ENCODE data around the gene APP. TPM values are rescaled to one million over a fixed set of nuclear protein-coding genes. Genes with fewer than 3 reads are reported as not detected.

APP gene
- polyA plus RNA-seq, 1 experiment, result 964 TPM

- CTCF ChIA-PET, result interaction anchor here (0.9 kb wide), 1 partner anchor 9 kb away, joined by 4 read pairs; no protein-coding TSS in a partner anchor
- POLR2A ChIA-PET, result no interaction called here
- H3K27me3 ChIP-seq (ENCODE audit: control insufficient read depth, insufficient read depth, low read length), result no peaks in the 10 kb centered on the region
These were observed 283.4 kb downstream of the APP start for GRCh38 chr21:25887166-25887565.

GRCh38 chr21:25885880-25886279 is 284.7 kb downstream of the APP start:
- ChIA-PET POLR2A (no interaction called here), CTCF (interaction anchor here (1.7 kb wide), 1 partner anchor 10 kb away, joined by 10 read pairs; no protein-coding TSS in a partner anchor)
- peaks cover 16% of the 10 kb centered on the region for H3K36me3 ChIP-seq (ENCODE audit: control insufficient read depth, insufficient read depth, low read length)
- TF ChIP-seq CTCF (IDR thresholded peaks at IDR 0.05; ENCODE audit: insufficient read depth, low read depth, low read length), result no peak
- no peak for DNase-seq (ENCODE audit: low read depth)
- H3K4me3 ChIP-seq (ENCODE audit: low read depth, low read length), result no peak overlapping the region
- no peaks in the 10 kb centered on the region for H3K27me3 ChIP-seq (ENCODE audit: control insufficient read depth, insufficient read depth, low read length)

More at GRCh38 chr21:25887166-25887565, 283.4 kb downstream of the APP start:
- Histone ChIP-seq H3K4me3 (ENCODE audit: low read depth, low read length) (no peak overlapping the region), H3K36me3 (ENCODE audit: control insufficient read depth, insufficient read depth, low read length) (peaks cover 16% of the 10 kb centered on the region)
- no peak for TF ChIP-seq CTCF (IDR thresholded peaks at IDR 0.05; ENCODE audit: insufficient read depth, low read depth, low read length)
- DNase-seq (ENCODE audit: low read depth), result no peak

- no peak for TF ChIP-seq CTCF (IDR thresholded peaks at IDR 0.05; ENCODE audit: insufficient read depth, low read depth, low read length)
- ChIA-PET POLR2A (no interaction called here), CTCF (interaction anchor here (1.2 to 1.7 kb wide), 2 partner anchors 11 to 20 kb away, joined by 6 to 10 read pairs; no protein-coding TSS in a partner anchor)
- Histone ChIP-seq H3K4me3 (ENCODE audit: low read depth, low read length) (no peak overlapping the region), H3K27me3 (ENCODE audit: control insufficient read depth, insufficient read depth, low read length) (no peaks in the 10 kb centered on the region), H3K36me3 (ENCODE audit: control insufficient read depth, insufficient read depth, low read length) (peaks cover 16% of the 10 kb centered on the region)
- DNase-seq (ENCODE audit: low read depth), result no peak
These were observed 285.2 kb downstream of the APP start for GRCh38 chr21:25885405-25885804.

GRCh38 chr21:25884311-25884710 is 286.3 kb downstream of the APP start:
- Histone ChIP-seq H3K27me3 (ENCODE audit: control insufficient read depth, insufficient read depth, low read length) (no peaks in the 10 kb centered on the region), H3K4me3 (ENCODE audit: low read depth, low read length) (no peak overlapping the region), H3K36me3 (ENCODE audit: control insufficient read depth, insufficient read depth, low read length) (peaks cover 16% of the 10 kb centered on the region)
- TF ChIP-seq CTCF (IDR thresholded peaks at IDR 0.05; ENCODE audit: insufficient read depth, low read depth, low read length), result no peak
- CTCF ChIA-PET, result interaction anchor here (1.2 to 4.7 kb wide), 3 partner anchors 12 to 833 kb away, joined by 6 to 22 read pairs (median 10); no protein-coding TSS in a partner anchor
- POLR2A ChIA-PET, result no interaction called here
- DNase-seq (ENCODE audit: low read depth), result no peak

- Histone ChIP-seq H3K36me3 (ENCODE audit: control insufficient read depth, insufficient read depth, low read length) (peaks cover 5% of the 10 kb centered on the region; the same call in 1 of the 2 replicates), H3K27me3 (ENCODE audit: control insufficient read depth, insufficient read depth, low read length) (no peaks in the 10 kb centered on the region), H3K4me3 (ENCODE audit: low read depth, low read length) (no peak overlapping the region)
- peak; percentile 98 for TF ChIP-seq CTCF (IDR thresholded peaks at IDR 0.05; ENCODE audit: insufficient read depth, low read depth, low read length)
- ChIA-PET CTCF (interaction anchor here (0.6 to 4.7 kb wide), 6 partner anchors 11 to 836 kb away, joined by 3 to 22 read pairs (median 4); no protein-coding TSS in a partner anchor), POLR2A (interaction anchor here (0.6 kb wide), 1 partner anchor 950 kb away, joined by 7 read pairs; no protein-coding TSS in a partner anchor)
- no peak for DNase-seq (ENCODE audit: low read depth)
These were observed 288.8 kb downstream of the APP start for GRCh38 chr21:25881524-25882376.

Measured in BJ (cell line).